ENCODE data around the gene JADE1.

- TF ChIP-seq POLR2AphosphoS5 (IDR thresholded peaks at IDR 0.05), result no peak
- TF ChIP-seq CTCF (IDR thresholded peaks at IDR 0.05), result no peak
Measured at GRCh38 chr4:128793859-128794672, 15.4 kb upstream of the JADE1 start.

Data from suprapubic skin (tissue), 3 donors.